ENCODE results near the gene CSF1.

The CSF1 gene

DNA sequence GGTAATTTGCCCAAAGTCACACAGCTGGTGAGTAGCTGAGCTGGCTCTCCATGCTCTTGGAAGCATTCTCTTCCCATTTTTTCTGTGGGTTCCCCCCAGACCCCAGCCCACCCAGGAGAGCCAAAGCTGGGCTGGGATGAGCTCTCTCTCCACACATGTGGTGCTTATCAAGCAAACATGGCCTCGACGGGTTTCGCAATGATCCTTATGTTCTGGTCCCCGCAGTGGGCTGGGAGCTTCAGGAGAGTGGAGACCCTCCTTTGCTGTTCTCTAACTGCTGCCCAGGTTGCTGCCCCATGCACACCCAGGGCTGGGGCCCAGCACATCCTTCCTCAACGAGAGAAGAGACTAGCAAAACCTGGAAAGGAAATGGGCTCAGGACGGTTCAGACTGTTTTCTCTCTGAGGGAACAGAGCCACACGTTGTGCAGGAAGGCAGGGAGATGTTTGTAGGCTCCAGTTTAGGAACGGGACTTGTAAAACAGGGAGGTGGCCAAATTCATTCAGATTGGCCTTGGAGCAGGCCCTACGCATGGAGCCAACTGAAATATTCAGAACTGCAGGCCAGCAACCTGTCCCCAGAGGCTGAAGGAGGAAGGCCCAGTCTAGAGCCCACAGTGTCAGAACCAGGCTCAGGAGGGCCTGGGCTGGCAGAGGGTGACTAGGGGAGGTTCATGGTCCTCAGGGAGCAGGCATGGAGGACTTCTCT lies 27.2 kb upstream of the CSF1 start:
- no peak for DNase-seq (ENCODE audit: low read depth)

GRCh38 chr1:109884242-109884891 lies 26.3 kb upstream of the CSF1 start:
- TF ChIP-seq, protein P1, sequence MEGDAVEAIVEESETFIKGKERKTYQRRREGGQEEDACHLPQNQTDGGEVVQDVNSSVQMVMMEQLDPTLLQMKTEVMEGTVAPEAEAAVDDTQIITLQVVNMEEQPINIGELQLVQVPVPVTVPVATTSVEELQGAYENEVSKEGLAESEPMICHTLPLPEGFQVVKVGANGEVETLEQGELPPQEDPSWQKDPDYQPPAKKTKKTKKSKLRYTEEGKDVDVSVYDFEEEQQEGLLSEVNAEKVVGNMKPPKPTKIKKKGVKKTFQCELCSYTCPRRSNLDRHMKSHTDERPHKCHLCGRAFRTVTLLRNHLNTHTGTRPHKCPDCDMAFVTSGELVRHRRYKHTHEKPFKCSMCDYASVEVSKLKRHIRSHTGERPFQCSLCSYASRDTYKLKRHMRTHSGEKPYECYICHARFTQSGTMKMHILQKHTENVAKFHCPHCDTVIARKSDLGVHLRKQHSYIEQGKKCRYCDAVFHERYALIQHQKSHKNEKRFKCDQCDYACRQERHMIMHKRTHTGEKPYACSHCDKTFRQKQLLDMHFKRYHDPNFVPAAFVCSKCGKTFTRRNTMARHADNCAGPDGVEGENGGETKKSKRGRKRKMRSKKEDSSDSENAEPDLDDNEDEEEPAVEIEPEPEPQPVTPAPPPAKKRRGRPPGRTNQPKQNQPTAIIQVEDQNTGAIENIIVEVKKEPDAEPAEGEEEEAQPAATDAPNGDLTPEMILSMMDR (IDR thresholded peaks at IDR 0.05; ENCODE audit: insufficient read depth, low read depth, low read length, missing control alignments) = no peak
- no peak for DNase-seq (ENCODE audit: low read depth)
- H3K4me3 ChIP-seq (ENCODE audit: low read depth, low read length) = no peak overlapping the region

More for the DNA sequence above, 27.2 kb upstream of the CSF1 start:
- H3K4me3 ChIP-seq (ENCODE audit: low read depth, low read length) = no peak overlapping the region
- TF ChIP-seq, protein P1 (IDR thresholded peaks at IDR 0.05; ENCODE audit: insufficient read depth, low read depth, low read length, missing control alignments) = no peak

- TF ChIP-seq, protein P1 (IDR thresholded peaks at IDR 0.05; ENCODE audit: insufficient read depth, low read depth, low read length, missing control alignments) = no peak
- no peak overlapping the region for H3K4me3 ChIP-seq (ENCODE audit: low read depth, low read length)
- DNase-seq (ENCODE audit: low read depth) = no peak
Observed at GRCh38 chr1:109885589-109885988, 25.1 kb upstream of the CSF1 start.

- peak; percentile 25 for DNase-seq (ENCODE audit: low read depth)
- TF ChIP-seq, protein P1 (IDR thresholded peaks at IDR 0.05; ENCODE audit: insufficient read depth, low read depth, low read length, missing control alignments) = no peak
- H3K4me3 ChIP-seq (ENCODE audit: low read depth, low read length) = no peak overlapping the region
Observed at GRCh38 chr1:109886827-109887226, 23.8 kb upstream of the CSF1 start.

- TF ChIP-seq, protein P1 (IDR thresholded peaks at IDR 0.05; ENCODE audit: insufficient read depth, low read depth, low read length, missing control alignments) = no peak
- H3K4me3 ChIP-seq (ENCODE audit: low read depth, low read length) = no peak overlapping the region
- no peak for DNase-seq (ENCODE audit: low read depth)
Observed at GRCh38 chr1:109887271-109887670, 23.4 kb upstream of the CSF1 start.

DNA sequence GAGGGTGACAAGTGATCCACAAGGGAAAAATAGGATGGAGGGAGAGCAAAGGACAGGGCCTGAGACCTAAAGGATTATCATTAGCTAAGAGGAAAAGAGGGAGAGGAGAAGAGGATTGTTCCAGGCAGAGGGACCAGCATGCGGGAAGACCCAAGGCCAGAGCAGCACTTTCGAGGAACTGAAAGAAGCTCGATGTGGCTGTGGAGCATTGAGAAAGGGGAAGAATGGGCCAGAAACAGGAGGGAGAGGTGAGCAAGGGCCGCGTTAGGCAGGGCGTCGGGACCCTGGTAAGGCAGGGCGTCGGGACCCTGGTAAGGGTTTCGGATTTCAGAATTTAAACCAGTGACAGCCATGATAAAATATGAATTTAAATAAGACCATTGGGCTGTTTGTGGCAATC lies 22.8 kb upstream of the CSF1 start:
- H3K4me3 ChIP-seq (ENCODE audit: low read depth, low read length) = no peak overlapping the region
- TF ChIP-seq, protein P1 (IDR thresholded peaks at IDR 0.05; ENCODE audit: insufficient read depth, low read depth, low read length, missing control alignments) = no peak
- DNase-seq (ENCODE audit: low read depth) = no peak

Data from GM12865 (cell line).